Activated T-cell treated with anti-CD3 and anti-CD28 coated beads for 24 hours (primary cell): ENCODE results near the gene PCDHAC1.

Experiments used
- DNase-seq: peaks from one replicate; pipeline ENCODE4 v3.0.0-alpha.2; 2020; ENCODE audit warnings: low read depth

PCDHAC1 gene

DNA sequence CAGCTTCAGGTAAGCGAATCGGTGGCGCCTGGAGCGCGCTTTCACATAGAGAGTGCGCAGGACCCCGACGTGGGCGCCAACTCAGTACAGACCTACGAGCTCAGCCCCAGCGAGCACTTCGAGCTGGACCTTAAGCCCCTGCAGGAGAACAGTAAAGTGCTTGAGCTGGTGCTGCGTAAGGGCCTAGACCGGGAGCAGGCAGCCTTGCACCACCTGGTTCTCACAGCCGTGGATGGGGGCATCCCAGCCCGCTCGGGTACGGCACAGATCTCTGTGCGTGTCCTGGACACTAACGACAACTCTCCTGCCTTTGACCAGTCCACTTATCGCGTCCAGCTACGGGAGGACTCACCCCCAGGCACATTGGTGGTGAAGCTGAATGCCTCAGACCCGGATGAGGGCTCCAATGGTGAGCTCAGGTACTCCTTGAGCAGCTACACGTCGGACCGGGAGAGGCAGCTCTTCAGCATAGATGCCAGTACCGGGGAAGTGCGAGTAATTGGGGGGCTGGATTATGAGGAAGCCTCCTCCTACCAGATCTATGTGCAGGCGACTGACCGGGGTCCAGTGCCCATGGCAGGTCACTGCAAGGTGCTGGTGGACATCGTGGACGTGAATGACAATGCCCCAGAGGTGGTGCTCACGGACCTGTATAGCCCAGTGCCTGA, 41.3 kb downstream of the PCDHAC1 start:
- DNase-seq: no peak

DNA sequence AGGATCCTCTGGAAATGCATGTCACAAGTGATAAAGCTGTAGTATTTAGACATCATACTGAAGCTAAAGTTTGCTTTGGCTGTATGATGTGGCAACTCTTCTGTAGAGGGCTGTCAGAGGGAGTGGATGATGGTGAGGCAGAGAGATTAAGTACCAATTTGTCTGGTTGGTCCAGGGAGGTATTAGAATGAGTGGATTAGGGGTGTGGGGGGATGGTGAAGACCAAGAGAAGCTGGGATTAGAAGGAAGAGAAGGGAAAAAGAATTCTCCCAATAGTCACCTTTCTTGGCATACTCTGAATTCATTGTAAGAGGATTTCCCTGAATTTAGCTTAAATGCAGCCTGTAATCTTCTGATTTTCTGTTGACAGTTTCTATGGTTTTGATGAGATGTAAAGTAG, 43.8 kb downstream of the PCDHAC1 start:
- no peak for DNase-seq

DNA sequence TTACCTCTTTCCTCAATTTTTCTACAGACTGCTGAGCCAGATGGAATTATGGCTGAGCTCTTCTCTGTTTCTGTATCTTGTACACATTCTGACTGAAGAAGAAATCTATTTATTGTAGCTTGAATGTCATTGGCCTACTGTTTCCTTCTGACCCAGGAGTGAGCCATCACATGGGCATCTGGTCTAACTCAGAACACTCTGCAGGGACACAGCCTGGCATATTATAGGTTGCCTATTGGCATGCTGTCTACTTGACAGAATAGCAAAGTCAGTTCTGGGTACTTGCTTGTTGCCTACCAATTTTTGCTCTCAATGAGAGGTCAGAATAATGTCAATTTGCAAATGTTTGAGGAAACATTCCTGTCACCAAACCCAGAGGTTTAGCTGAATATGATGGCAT, 47.5 kb downstream of the PCDHAC1 start:
- DNase-seq: no peak

DNA sequence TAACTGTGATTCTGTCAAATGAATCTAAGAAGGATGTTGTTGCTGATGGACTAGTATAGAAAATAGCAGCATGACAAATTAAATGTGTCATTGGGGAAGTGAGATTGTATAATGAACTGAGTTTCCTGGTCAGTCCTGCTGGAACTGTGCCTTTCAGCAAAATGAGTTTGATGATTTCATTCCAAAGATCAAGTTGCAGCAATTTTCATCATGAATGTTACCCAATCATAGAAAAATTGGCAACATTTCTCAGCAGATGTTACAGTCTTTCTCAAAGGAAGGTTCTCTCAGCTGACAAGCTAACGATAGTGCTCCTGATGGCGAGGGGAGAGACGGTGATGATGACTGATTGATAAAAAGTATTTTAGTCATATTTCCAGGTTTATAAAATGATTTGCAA, 50.9 kb downstream of the PCDHAC1 start:
- no peak for DNase-seq

GRCh38 chr5:140978260-140978659, 52.2 kb downstream of the PCDHAC1 start:
- DNase-seq: no peak

- DNase-seq: no peak
Observed at GRCh38 chr5:140978983-140979382, 52.9 kb downstream of the PCDHAC1 start.
